ENCODE data around the gene KIRREL3. TPM values are rescaled to one million over a fixed set of nuclear protein-coding genes. Genes with fewer than 3 reads are reported as not detected.

KIRREL3 gene
- total RNA-seq, 5 donors from 2014 or later (not counting 1 experiment from before 2014, with no cell fraction given), result not detected

GRCh38 chr11:126744699-126745098 is 255.9 kb downstream of the KIRREL3 start:
- Mint-ChIP-seq H3K36me3 (no peaks in the 10 kb centered on the region), H3K4me1 (peaks cover 0 to 34% (median 0%) of the 10 kb centered on the region in 3 donors), H3K9me3 (peaks cover 0 to 5% (median 0%) of the 10 kb centered on the region in 3 donors), H3K27me3 (peaks cover 0 to 23% of the 10 kb centered on the region in 2 donors), H3K4me3 (no peak overlapping the region), H3K27ac (no peak overlapping the region)
- Histone ChIP-seq H3K27ac (ENCODE audit: low read length) (no peak overlapping the region), H3K27me3 (replicated peaks in 1 of 2; ENCODE audit: control insufficient read depth in 2 of 2, extremely low read depth in 1 of 2, insufficient read depth in 2 of 2, low read length in 1 of 2) (peaks cover 0 to 3% of the 10 kb centered on the region in 2 experiments), H3K9me3 (no peaks in the 10 kb centered on the region), H3K4me3 (ENCODE audit: control insufficient read depth in 1 of 2, extremely low read depth in 1 of 2, low read length in 1 of 2) (no peak overlapping the region), H3K36me3 (ENCODE audit: control insufficient read depth in 2 of 2, extremely low read depth in 1 of 2, insufficient read depth in 1 of 2, low read length in 1 of 2) (no peaks in the 10 kb centered on the region), H3K4me1 (ENCODE audit: control insufficient read depth in 1 of 2, extremely low read depth in 1 of 2, insufficient read depth in 2 of 2, low read length in 2 of 2) (peaks cover 0 to 17% of the 10 kb centered on the region in 2 experiments)
- POLR2A ChIA-PET, result no interaction called here
- ATAC-seq (replicated peaks in 1 of 4) (no peak), DNase-seq (no peak)
- WGBS (ENCODE audit: insufficient coverage), result 93% methylated on average over 3 of the region's 4 CpGs
- CTCF ChIA-PET, result no interaction called here

- peaks cover 0 to 31% (median 0%) of the 10 kb centered on the region in 3 donors for H3K4me1 Mint-ChIP-seq
- 50% methylated on average over 1 of the region's 2 CpGs for WGBS (ENCODE audit: insufficient coverage)
- Histone ChIP-seq H3K9me3 (no peaks in the 10 kb centered on the region), H3K4me3 (ENCODE audit: control insufficient read depth in 1 of 2, extremely low read depth in 1 of 2, low read length in 1 of 2) (no peak overlapping the region), H3K27ac (ENCODE audit: low read length) (no peak overlapping the region), H3K36me3 (ENCODE audit: control insufficient read depth in 2 of 2, extremely low read depth in 1 of 2, insufficient read depth in 1 of 2, low read length in 1 of 2) (no peaks in the 10 kb centered on the region), H3K4me1 (ENCODE audit: control insufficient read depth in 1 of 2, extremely low read depth in 1 of 2, insufficient read depth in 2 of 2, low read length in 2 of 2) (peaks cover 0 to 11% of the 10 kb centered on the region in 2 experiments), H3K27me3 (replicated peaks in 1 of 2; ENCODE audit: control insufficient read depth in 2 of 2, extremely low read depth in 1 of 2, insufficient read depth in 2 of 2, low read length in 1 of 2) (peaks cover 0 to 3% of the 10 kb centered on the region in 2 experiments)
- no peak overlapping the region for H3K4me3 Mint-ChIP-seq
- POLR2A ChIA-PET, result no interaction called here
- no peak overlapping the region for H3K27ac Mint-ChIP-seq
- CTCF ChIA-PET, result no interaction called here
- H3K27me3 Mint-ChIP-seq, result peaks cover 0 to 16% of the 10 kb centered on the region in 2 donors
- peaks cover 0 to 5% (median 0%) of the 10 kb centered on the region in 3 donors for H3K9me3 Mint-ChIP-seq
- ATAC-seq (replicated peaks in 1 of 4), result no peak
- no peaks in the 10 kb centered on the region for H3K36me3 Mint-ChIP-seq
- DNase-seq, result no peak
Measured at GRCh38 chr11:126743628-126744027, 256.9 kb downstream of the KIRREL3 start.

- Histone ChIP-seq H3K27ac (ENCODE audit: low read length) (no peak overlapping the region), H3K27me3 (replicated peaks in 1 of 2; ENCODE audit: control insufficient read depth in 2 of 2, extremely low read depth in 1 of 2, insufficient read depth in 2 of 2, low read length in 1 of 2) (peaks cover 0 to 5% of the 10 kb centered on the region in 2 experiments), H3K9me3 (no peaks in the 10 kb centered on the region), H3K36me3 (ENCODE audit: control insufficient read depth in 2 of 2, extremely low read depth in 1 of 2, insufficient read depth in 1 of 2, low read length in 1 of 2) (no peaks in the 10 kb centered on the region), H3K4me3 (ENCODE audit: control insufficient read depth in 1 of 2, extremely low read depth in 1 of 2, low read length in 1 of 2) (no peak overlapping the region), H3K4me1 (ENCODE audit: control insufficient read depth in 1 of 2, extremely low read depth in 1 of 2, insufficient read depth in 2 of 2, low read length in 2 of 2) (peaks cover 0 to 7% of the 10 kb centered on the region in 2 experiments)
- peaks cover 0 to 16% of the 10 kb centered on the region in 2 donors for H3K27me3 Mint-ChIP-seq
- peaks cover 0 to 22% (median 0%) of the 10 kb centered on the region in 3 donors for H3K4me1 Mint-ChIP-seq
- ChIA-PET POLR2A (no interaction called here), CTCF (interaction anchor here in 1 of 2 donors (0.6 kb wide), 1 partner anchor 11 kb away, joined by 3 read pairs; no protein-coding TSS in a partner anchor)
- H3K9me3 Mint-ChIP-seq, result peaks cover 0 to 5% (median 0%) of the 10 kb centered on the region in 3 donors
- H3K36me3 Mint-ChIP-seq, result no peaks in the 10 kb centered on the region
- H3K27ac Mint-ChIP-seq, result no peak overlapping the region
- ATAC-seq (replicated peaks in 1 of 4) (no peak), DNase-seq (no peak)
- WGBS (ENCODE audit: insufficient coverage), result 38% methylated on average over 1 of the region's 4 CpGs
- no peak overlapping the region for H3K4me3 Mint-ChIP-seq
Measured at GRCh38 chr11:126742582-126742981, 258.0 kb downstream of the KIRREL3 start.

GRCh38 chr11:126740846-126741245 is 259.7 kb downstream of the KIRREL3 start:
- POLR2A ChIA-PET, result no interaction called here
- 83% methylated on average over 1 of the region's 1 CpG for WGBS (ENCODE audit: insufficient coverage)
- no peaks in the 10 kb centered on the region for H3K9me3 ChIP-seq
- Mint-ChIP-seq H3K4me3 (no peak overlapping the region), H3K27me3 (peaks cover 0 to 16% of the 10 kb centered on the region in 2 donors), H3K9me3 (peaks cover 0 to 5% (median 0%) of the 10 kb centered on the region in 3 donors), H3K36me3 (no peaks in the 10 kb centered on the region), H3K27ac (peak overlapping the region in 1 of 2 donors; percentile 21), H3K4me1 (peaks cover 0 to 22% (median 0%) of the 10 kb centered on the region in 3 donors)
- H3K27ac ChIP-seq (ENCODE audit: low read length), result no peak overlapping the region
- no peak overlapping the region for H3K4me3 ChIP-seq (ENCODE audit: control insufficient read depth in 1 of 2, extremely low read depth in 1 of 2, low read length in 1 of 2)
- H3K27me3 ChIP-seq (replicated peaks in 1 of 2; ENCODE audit: control insufficient read depth in 2 of 2, extremely low read depth in 1 of 2, insufficient read depth in 2 of 2, low read length in 1 of 2), result peaks cover 0 to 10% of the 10 kb centered on the region in 2 experiments
- no peak for DNase-seq
- H3K4me1 ChIP-seq (ENCODE audit: control insufficient read depth in 1 of 2, extremely low read depth in 1 of 2, insufficient read depth in 2 of 2, low read length in 2 of 2), result no peaks in the 10 kb centered on the region
- H3K36me3 ChIP-seq (ENCODE audit: control insufficient read depth in 2 of 2, extremely low read depth in 1 of 2, insufficient read depth in 1 of 2, low read length in 1 of 2), result no peaks in the 10 kb centered on the region
- CTCF ChIA-PET, result no interaction called here
- ATAC-seq (replicated peaks in 1 of 4), result no peak

GRCh38 chr11:126739499-126740145 is 260.9 kb downstream of the KIRREL3 start:
- H3K36me3 Mint-ChIP-seq, result no peaks in the 10 kb centered on the region
- no peak overlapping the region for H3K4me3 Mint-ChIP-seq
- peaks cover 0 to 10% of the 10 kb centered on the region in 2 experiments for H3K27me3 ChIP-seq (replicated peaks in 1 of 2; ENCODE audit: control insufficient read depth in 2 of 2, extremely low read depth in 1 of 2, insufficient read depth in 2 of 2, low read length in 1 of 2)
- H3K4me3 ChIP-seq (ENCODE audit: control insufficient read depth in 1 of 2, extremely low read depth in 1 of 2, low read length in 1 of 2), result no peak overlapping the region
- H3K27ac ChIP-seq (ENCODE audit: low read length), result no peak overlapping the region
- no peaks in the 10 kb centered on the region for H3K9me3 ChIP-seq
- no peaks in the 10 kb centered on the region for H3K4me1 ChIP-seq (ENCODE audit: control insufficient read depth in 1 of 2, extremely low read depth in 1 of 2, insufficient read depth in 2 of 2, low read length in 2 of 2)
- no peaks in the 10 kb centered on the region for H3K36me3 ChIP-seq (ENCODE audit: control insufficient read depth in 2 of 2, extremely low read depth in 1 of 2, insufficient read depth in 1 of 2, low read length in 1 of 2)
- peaks cover 0 to 5% (median 0%) of the 10 kb centered on the region in 3 donors for H3K9me3 Mint-ChIP-seq
- 78% methylated on average over 1 of the region's 2 CpGs for WGBS (ENCODE audit: insufficient coverage)
- peaks cover 0 to 24% (median 0%) of the 10 kb centered on the region in 3 donors for H3K4me1 Mint-ChIP-seq
- H3K27me3 Mint-ChIP-seq, result peaks cover 0 to 16% of the 10 kb centered on the region in 2 donors
- DNase-seq (no peak), ATAC-seq (replicated peaks in 1 of 4) (no peak)
- ChIA-PET POLR2A (no interaction called here), CTCF (no interaction called here)
- H3K27ac Mint-ChIP-seq, result peak overlapping the region in 1 of 2 donors; percentile 45

GRCh38 chr11:126738295-126739031 is 262.1 kb downstream of the KIRREL3 start:
- Mint-ChIP-seq H3K27ac (no peak overlapping the region), H3K36me3 (no peaks in the 10 kb centered on the region), H3K4me3 (no peak overlapping the region), H3K4me1 (peaks cover 0 to 23% (median 0%) of the 10 kb centered on the region in 3 donors), H3K27me3 (peaks cover 0 to 7% of the 10 kb centered on the region in 2 donors), H3K9me3 (peaks cover 0 to under 1% (median 0%) of the 10 kb centered on the region in 3 donors)
- Histone ChIP-seq H3K4me1 (ENCODE audit: control insufficient read depth in 1 of 2, extremely low read depth in 1 of 2, insufficient read depth in 2 of 2, low read length in 2 of 2) (no peaks in the 10 kb centered on the region), H3K9me3 (no peaks in the 10 kb centered on the region), H3K36me3 (ENCODE audit: control insufficient read depth in 2 of 2, extremely low read depth in 1 of 2, insufficient read depth in 1 of 2, low read length in 1 of 2) (no peaks in the 10 kb centered on the region), H3K27ac (ENCODE audit: low read length) (no peak overlapping the region), H3K27me3 (replicated peaks in 1 of 2; ENCODE audit: control insufficient read depth in 2 of 2, extremely low read depth in 1 of 2, insufficient read depth in 2 of 2, low read length in 1 of 2) (peaks cover 0 to 10% of the 10 kb centered on the region in 2 experiments), H3K4me3 (ENCODE audit: control insufficient read depth in 1 of 2, extremely low read depth in 1 of 2, low read length in 1 of 2) (no peak overlapping the region)
- WGBS (ENCODE audit: insufficient coverage), result 66% methylated on average over 5 of the region's 9 CpGs
- ChIA-PET POLR2A (no interaction called here), CTCF (no interaction called here)
- no peak for ATAC-seq (replicated peaks in 1 of 4)
- no peak for DNase-seq
